Measurements from ENCODE around the gene CYFIP1.

Gene CYFIP1

GRCh38 chr15:22863356-22863755 lies 116.8 kb downstream of the CYFIP1 start:
- DNase-seq = no peak

DNA sequence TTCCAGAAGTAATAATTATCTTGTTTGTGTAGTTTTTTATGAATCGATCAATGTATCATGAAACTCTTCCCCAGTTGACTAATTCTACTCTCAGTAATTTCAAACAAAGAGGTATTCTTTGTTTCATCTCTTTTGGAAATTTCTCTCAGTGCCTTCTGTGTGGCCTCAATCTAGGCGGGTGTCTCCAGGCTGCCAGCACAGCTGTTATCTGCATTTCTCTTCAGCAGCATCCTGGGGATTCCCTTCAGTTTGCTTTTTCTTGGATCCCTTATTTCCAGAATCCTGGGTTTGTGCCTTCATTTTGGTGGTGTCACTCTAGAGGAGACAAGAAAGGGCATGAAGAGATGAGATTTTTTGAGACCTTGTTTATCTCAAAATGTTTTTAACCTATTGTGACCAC lies 119.0 kb downstream of the CYFIP1 start:
- DNase-seq = no peak

- DNase-seq = no peak
Measured at GRCh38 chr15:22856659-22857058, 123.5 kb downstream of the CYFIP1 start.

DNA sequence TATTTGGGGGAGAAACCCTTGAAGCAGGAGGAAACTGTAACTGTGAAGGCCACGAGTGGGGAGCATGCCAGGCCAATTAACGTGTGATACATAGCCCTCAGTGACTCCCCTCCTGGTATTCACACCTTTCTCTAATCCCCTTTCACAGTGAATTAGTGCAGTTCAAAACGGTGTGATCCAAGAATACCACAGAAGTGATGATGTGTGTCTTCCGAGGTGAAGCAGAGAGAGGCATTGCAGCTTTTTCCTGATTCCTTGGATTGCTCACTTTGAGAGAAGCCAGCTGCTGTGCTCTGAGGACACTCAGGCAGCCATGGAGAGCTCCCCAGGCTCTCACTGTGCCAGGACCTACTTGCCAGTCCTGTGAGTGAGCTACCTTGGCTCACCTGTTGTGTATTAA lies 124.4 kb downstream of the CYFIP1 start:
- no peak for DNase-seq

DNA sequence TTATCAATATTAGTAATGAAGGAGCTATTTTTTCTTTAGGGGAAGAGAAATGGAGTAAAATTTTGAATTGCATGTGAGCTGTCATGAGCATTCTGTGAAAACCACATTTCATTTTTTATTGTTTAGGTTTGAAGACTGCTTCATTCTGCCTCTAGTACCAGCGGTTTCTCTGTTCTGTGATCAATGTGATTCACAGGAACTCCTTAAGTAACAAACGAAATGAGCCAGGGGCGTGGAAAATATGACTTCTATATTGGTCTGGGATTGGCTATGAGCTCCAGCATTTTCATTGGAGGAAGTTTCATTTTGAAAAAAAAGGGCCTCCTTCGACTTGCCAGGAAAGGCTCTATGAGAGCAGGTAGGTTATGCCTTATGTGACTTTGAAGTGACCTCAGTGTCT lies 128.7 kb downstream of the CYFIP1 start:
- DNase-seq = no peak

DNA sequence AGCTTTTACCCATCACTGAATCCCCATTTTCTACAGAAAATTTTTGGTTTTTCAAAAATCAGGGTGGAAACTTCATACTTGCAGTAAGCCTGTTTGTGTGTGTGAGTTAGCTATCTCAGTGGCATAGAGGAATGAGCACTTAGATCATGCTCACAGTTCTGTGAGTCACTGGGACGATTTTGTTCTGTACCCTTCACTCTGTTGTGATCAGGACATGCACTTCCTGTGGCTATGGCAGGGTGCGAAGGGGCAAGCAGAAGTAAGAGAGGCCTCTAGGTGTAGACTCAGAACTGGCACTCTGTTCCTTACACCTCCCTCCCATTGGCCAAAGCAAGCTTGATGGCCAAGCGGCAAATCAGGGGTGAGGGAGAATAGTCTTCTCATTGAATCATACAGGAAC lies 130.1 kb downstream of the CYFIP1 start:
- no peak for DNase-seq

- no peak for DNase-seq
Measured at GRCh38 chr15:22846073-22846472, 134.1 kb downstream of the CYFIP1 start.

DNA sequence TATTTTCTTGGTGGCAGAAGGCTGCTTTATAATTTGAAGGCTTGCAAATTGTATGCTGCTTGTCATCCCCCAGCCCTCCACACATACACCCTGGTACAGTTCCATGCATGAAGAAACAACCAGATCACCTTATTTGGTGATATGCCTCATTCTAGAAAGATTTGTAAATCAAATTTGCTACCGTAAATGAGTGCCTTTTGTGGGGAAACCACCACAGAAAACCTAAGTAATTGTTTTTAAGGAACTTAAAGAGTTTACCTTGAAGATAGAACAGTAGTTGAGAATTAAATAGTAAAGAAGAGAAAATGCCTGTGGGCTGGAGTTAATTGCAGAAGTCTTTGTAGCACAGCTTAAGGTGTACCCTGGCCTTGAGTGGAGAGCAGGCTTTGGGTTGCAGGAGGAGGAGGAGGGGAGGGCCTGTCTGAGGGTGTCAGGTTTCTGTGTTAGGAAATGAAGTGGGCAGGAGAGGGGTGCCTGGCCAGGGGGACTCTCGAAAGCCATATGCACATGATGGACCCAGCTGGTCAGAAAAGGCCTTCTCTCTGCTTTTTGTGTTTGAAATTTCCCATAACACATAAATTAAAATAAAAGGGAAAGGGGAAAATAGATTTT lies 134.8 kb downstream of the CYFIP1 start:
- peak; percentile 38 for DNase-seq

DNA sequence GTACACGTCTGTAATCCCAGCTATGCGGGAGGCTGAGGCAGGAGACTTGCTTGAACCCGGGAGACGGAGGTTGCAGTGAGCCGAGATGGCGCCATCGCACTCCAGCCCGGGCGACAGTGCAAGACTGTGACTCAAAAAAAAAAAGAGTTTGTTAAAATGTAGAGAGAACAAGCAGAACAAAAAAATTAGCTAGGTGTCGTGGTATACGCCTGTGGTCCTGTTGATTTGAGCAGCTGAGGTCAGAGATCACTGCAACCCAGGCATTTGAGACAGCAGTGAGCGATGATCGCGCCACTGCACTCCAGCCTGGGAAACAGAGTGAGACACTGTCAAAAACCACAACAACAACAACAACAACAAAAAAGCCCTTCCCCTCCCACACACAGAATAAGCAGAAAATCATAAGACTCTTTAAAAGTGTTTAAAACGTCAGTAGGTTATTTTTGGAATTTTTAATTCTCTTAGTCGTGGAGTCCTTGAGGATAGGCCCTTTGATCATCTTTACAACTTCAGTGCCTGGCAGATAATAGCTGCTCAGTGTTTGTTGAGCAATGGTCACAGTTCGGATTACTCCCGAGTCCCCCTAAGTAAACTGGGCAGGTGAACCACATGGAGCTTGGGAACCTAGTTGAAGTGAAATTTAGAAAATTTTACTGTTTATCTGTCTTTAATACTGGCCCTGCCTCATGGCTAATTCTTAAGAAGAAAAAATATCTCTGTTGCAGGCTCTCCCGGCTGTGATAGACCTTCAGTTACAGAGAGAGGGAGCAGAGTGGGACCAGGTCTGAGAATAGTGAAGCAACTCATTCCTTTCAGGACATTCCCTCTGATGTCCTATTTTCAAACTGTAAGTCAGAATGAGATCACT lies 135.5 kb downstream of the CYFIP1 start:
- DNase-seq = no peak

DNA sequence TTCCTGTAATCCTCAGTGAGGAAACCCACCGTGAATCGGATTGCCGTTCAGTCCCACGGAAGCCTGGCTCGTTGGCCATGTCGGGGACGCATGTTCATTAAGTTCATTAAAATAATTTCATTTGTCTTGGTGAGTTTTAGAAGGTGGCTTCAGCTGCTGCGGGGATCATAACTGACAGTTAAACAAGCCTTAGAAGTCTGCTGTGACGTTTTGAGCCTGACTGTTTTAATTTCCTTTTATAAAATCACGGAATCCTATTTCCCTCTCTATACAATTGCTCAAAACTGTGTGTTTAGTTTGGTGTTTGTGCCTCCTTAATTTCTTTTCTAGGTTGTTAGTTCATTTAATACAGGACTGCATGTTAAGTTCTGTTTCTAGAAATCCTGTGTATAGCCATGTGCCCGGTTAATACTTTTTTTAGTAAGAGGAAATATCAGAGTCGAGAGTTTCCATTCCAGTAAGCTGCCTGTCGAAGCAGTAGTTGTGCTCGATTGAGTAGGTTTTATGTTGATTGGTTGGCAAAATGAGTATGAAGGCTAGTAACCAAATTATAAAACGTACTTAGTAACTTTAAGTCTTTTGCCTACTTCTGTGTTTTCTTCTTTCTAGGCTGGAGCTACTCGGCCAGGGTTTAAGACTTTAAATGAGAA lies 141.0 kb downstream of the CYFIP1 start:
- no peak for DNase-seq

GRCh38 chr15:22838292-22839042 lies 141.7 kb downstream of the CYFIP1 start, which contains the start of gene NIPA2:
Gene NIPA2 (plus strand): TSS chr15:22838666. CDS start chr15:22851732, 13,066 bp downstream.
- DNase-seq = peak; percentile 98

DNA sequence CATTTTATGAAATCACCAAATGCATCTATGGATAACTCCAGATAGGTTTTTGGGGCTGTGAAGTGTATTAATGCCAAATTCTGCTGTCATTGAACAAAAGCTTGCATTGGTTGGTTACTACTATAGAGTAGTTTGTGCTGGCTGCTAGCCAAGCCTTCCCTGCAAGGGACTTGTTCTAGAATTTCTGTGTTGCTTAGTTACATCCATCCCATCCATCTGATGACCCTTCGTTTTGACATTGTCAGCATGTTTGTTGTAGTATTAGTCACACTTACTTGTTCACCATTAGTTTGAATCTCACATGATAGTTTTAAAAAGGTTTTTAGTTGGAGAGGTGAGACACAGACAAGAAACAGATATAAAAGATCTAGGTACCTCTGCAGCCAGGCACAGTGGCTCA lies 148.7 kb downstream of the CYFIP1 start:
- DNase-seq = no peak

DNA sequence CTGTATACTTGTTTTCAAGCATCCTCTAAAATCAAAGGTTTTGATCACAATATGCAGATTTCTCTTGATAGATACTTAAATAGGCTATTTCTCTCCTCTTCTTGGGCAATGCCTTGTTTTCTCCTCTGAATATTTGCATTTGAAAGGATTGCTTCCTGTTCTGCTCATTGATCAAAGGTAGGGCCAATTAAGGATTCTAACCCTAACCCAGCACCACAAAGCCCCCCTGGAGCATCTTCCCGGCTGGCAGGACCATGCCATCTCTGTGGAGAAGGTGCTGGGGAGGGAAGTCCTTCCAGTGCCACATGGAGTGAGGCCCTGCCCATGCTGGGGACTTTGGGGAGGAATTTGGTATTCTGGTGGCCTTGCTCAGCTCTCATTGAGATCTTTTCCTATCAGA lies 153.0 kb downstream of the CYFIP1 start:
- DNase-seq = no peak

DNA sequence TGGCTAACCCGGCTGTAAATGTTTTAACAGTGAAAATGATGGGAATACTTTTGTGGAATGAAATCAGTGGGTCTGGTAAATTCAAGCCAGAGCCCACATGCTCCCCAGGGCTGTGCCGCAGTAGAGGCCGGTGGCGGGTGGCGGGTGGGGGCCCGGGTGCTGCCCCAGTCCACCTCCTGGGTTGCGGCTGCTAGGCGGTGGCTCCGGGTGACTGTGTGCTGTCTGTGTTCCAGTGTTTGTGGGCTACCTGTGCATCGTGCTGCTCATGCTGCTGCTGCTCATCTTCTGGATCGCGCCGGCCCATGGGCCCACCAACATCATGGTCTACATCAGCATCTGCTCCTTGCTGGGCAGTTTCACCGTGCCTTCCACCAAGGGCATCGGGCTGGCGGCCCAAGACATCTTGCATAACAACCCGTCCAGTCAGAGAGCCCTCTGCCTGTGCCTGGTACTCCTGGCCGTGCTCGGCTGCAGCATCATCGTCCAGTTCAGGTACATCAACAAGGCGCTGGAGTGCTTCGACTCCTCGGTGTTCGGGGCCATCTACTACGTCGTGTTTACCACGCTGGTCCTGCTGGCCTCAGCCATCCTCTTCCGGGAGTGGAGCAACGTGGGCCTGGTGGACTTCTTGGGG lies 156.6 kb downstream of the CYFIP1 start:
- no peak for DNase-seq

- DNase-seq = no peak
Measured at GRCh38 chr15:22819651-22820050, 160.5 kb downstream of the CYFIP1 start.

All from fibroblast of skin of right quadriceps (primary cell).